T-helper 2 cell treated with Interferon-gamma antibody and Interleukin-4, amounts not matched to agents 100 ng/mL and 5 ng/mL, for 36 hours (primary cell): Measurements from ENCODE around the gene TRNAU1AP. TPM values are rescaled to one million over a fixed set of nuclear protein-coding genes. Genes with fewer than 3 reads are reported as not detected.

Source experiments
- intact Hi-C: fragments of 100-400 bp; cut with micrococcal nuclease; formaldehyde crosslinking; loops from one replicate; pipeline ENCODE4 v1.15.1; 2023
- total RNA-seq: library from RNA; stranded (reverse); gene quantifications from 2 replicates; pipeline ENCODE4 v1.2.3, GENCODE V29; 2022

TRNAU1AP gene
- total RNA-seq, 1 donor from 2014 or later, result 56.7 TPM

DNA sequence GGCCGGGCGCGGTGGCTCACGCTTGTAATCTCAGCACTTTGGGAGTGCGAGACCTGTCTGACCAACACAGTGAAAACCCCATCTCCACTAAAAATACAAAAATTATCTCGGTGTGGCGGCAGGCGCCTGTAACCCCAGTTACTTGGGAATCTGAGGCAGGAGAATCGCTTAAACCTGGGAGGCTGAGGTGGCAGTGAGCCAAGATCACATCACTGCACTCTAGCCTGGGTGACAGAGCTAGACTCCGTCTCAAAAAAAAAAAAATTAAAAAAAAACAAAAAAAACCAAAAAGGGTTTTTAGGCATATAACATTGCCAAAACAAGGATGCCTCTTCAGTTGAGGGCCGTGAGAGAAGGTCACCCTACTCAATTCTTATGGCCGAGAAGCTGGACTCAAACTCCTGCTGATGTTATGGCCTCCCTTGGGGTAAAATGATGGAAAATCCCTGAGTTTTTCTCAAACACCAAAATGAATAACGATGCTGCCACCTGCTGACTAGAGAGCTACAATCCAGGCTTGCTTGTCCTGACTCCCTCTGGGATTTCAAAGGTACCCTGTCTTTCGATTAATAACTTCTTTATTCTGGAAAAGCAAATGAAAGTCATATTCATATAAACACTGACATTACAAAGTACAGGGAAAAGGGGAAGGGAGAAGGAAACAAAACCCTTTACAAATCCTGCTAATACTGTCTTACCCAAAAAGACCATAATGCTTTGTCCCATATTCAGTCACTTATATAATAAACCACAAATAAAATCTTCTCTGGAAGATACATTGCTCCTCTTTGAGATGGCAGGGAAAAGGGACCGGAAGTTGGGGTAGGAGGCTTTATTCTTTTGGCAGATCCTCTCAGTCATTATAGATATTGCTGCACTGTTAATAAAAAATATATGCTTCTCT, 49.9 kb downstream of the TRNAU1AP start:
- intact Hi-C loops, result loop anchor here (2.0 kb wide), 1 partner anchor 84 kb away; no protein-coding TSS in a partner anchor

DNA sequence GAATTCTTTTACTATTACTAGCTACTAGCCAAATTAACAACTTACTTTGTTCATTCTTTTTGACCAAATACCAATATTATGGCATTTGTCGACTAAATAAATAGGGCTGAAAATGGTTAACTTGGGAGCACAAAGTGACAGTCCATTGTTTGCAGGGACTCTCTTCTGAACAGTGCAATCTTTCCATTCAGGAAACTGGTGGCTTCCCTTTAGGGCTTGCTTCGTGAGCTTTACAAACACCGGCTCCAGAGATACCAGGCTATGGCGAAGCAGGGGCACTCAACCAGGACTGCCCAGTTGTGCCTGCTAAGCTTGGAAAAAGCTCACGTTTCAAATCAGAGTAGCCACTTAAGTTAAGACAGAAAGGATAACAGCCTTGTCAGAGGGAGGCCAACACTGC, 51.5 kb downstream of the TRNAU1AP start:
- intact Hi-C loops, result no loop called here

DNA sequence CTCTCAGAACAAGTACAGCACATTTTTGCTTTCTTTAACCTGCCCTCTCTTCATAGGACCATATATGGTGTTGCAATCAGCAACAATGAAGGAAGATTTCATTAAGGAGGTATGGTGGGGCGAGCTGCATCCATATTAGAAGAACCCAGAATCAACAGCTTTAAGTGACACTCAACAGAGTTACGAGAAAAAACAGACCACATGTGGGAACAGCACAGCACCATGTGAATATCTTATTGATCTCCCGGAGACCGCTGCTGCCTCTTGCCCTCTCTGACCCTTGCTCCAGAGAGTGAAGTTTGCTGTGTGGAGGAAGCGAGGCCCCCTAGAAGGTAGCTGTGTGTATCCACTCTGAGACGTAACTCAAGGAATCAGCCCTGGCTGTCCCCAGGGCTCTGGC, 52.1 kb downstream of the TRNAU1AP start:
- intact Hi-C loops, result no loop called here

- intact Hi-C loops, result no loop called here
These were observed 53.9 kb downstream of the TRNAU1AP start for GRCh38 chr1:28606771-28607170.

- intact Hi-C loops, result no loop called here
These were observed 60.3 kb downstream of the TRNAU1AP start for GRCh38 chr1:28613175-28613574.

Other genes starting within 250 kb of the TRNAU1AP start
- gene MED18, start 224.0 kb upstream of the TRNAU1AP start, total RNA-seq, result 19.7 and 22.4 TPM in 2 replicates
- gene PHACTR4, start 183.3 kb upstream of the TRNAU1AP start, total RNA-seq, result 32.1 and 32.4 TPM in 2 replicates
- gene RCC1, start 47.0 kb upstream of the TRNAU1AP start, total RNA-seq, result 79.6 and 82.6 TPM in 2 replicates
- 0.09 and 0.14 TPM in 2 replicates for gene RAB42, start 39.2 kb downstream of the TRNAU1AP start, total RNA-seq
- 35.1 and 35.2 TPM in 2 replicates for gene TAF12, start 90.0 kb downstream of the TRNAU1AP start, total RNA-seq
- not detected in 2 replicates for gene RNU11, start 95.5 kb downstream of the TRNAU1AP start, total RNA-seq
- gene GMEB1, start 115.7 kb downstream of the TRNAU1AP start, total RNA-seq, result 25.9 and 29.2 TPM in 2 replicates
- 76.9 and 86.7 TPM in 2 replicates for gene YTHDF2, start 183.9 kb downstream of the TRNAU1AP start, total RNA-seq